B cell (primary cell): ENCODE results near the gene JPT1.

ENCODE experiments used
- EZH2 ChIP-seq: IDR thresholded peaks from 2 replicates; pipeline ENCODE4 v1.6.1; 2012; ENCODE audit warnings: borderline replicate concordance, low read depth, mild to moderate bottlenecking, moderate library complexity, low read length; ENCODE audit not compliant: insufficient read depth, poor library complexity, severe bottlenecking
- TF ChIP-seq, protein P1 (sequence below): fragments of 200-600 bp; IDR thresholded peaks from one replicate; pipeline ENCODE4 v1.8.0; 2022; ENCODE audit warnings: antibody characterized with exemption, mild to moderate bottlenecking

DNA sequence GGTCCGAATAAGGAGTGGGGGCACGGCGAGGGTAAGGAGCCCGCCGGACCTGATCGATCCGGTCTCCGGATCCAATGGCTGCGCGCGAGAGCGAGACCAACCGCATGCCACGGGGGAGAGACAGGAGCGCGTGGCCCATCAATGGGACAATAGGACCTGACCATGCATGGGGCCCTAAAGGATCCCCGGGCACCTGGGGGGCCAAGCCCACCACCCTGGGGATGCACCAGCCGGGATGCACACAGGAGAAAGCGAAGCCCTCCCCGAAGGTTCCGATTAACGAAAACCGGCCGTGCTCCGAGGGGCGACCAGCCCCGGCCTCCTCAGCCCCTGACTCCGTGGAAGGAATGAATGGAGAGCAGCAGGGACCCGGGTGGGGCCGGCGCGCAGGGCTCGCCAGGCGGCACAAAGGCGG lies 525 bp downstream of the JPT1 start:
- TF ChIP-seq, protein P1, sequence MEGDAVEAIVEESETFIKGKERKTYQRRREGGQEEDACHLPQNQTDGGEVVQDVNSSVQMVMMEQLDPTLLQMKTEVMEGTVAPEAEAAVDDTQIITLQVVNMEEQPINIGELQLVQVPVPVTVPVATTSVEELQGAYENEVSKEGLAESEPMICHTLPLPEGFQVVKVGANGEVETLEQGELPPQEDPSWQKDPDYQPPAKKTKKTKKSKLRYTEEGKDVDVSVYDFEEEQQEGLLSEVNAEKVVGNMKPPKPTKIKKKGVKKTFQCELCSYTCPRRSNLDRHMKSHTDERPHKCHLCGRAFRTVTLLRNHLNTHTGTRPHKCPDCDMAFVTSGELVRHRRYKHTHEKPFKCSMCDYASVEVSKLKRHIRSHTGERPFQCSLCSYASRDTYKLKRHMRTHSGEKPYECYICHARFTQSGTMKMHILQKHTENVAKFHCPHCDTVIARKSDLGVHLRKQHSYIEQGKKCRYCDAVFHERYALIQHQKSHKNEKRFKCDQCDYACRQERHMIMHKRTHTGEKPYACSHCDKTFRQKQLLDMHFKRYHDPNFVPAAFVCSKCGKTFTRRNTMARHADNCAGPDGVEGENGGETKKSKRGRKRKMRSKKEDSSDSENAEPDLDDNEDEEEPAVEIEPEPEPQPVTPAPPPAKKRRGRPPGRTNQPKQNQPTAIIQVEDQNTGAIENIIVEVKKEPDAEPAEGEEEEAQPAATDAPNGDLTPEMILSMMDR, result no peak
- TF ChIP-seq EZH2, result no peak
